ENCODE results near the gene BEST2.

The BEST2 gene

GRCh38 chr19:12782174-12782423, 30.5 kb downstream of the BEST2 start:
- TF ChIP-seq CTCF (IDR thresholded peaks at IDR 0.05; ENCODE audit: low read depth, low read length, missing control alignments) = no peak
- in situ Hi-C loops (cut with HindIII; ENCODE audit: low sequenced_read_pairs) = no loop called here
- peak overlapping the region; percentile 33 for H3K4me3 ChIP-seq (ENCODE audit: low read depth, low read length)
- DNase-seq (ENCODE audit: low read depth) = no peak

GRCh38 chr19:12782424-12783290, 31.1 kb downstream of the BEST2 start:
- in situ Hi-C loops (cut with HindIII; ENCODE audit: low sequenced_read_pairs) = no loop called here
- TF ChIP-seq CTCF (IDR thresholded peaks at IDR 0.05; ENCODE audit: low read depth, low read length, missing control alignments) = no peak
- no peak for DNase-seq (ENCODE audit: low read depth)
- peak overlapping the region; percentile 33 for H3K4me3 ChIP-seq (ENCODE audit: low read depth, low read length)

GRCh38 chr19:12783291-12783848, 31.8 kb downstream of the BEST2 start:
- in situ Hi-C loops (cut with HindIII; ENCODE audit: low sequenced_read_pairs) = no loop called here
- no peak for TF ChIP-seq CTCF (IDR thresholded peaks at IDR 0.05; ENCODE audit: low read depth, low read length, missing control alignments)
- no peak for DNase-seq (ENCODE audit: low read depth)
- peak overlapping the region; percentile 33 for H3K4me3 ChIP-seq (ENCODE audit: low read depth, low read length)

- TF ChIP-seq CTCF (IDR thresholded peaks at IDR 0.05; ENCODE audit: low read depth, low read length, missing control alignments) = no peak
- H3K4me3 ChIP-seq (ENCODE audit: low read depth, low read length) = no peak overlapping the region
- no peak for DNase-seq (ENCODE audit: low read depth)
- in situ Hi-C loops (cut with HindIII; ENCODE audit: low sequenced_read_pairs) = no loop called here
Measured at GRCh38 chr19:12783849-12784393, 32.3 kb downstream of the BEST2 start.

GRCh38 chr19:12784394-12784870, 32.8 kb downstream of the BEST2 start:
- no peak overlapping the region for H3K4me3 ChIP-seq (ENCODE audit: low read depth, low read length)

More at GRCh38 chr19:12784394-12784870, 32.8 kb downstream of the BEST2 start:
- TF ChIP-seq CTCF (IDR thresholded peaks at IDR 0.05; ENCODE audit: low read depth, low read length, missing control alignments) = no peak
- no peak for DNase-seq (ENCODE audit: low read depth)
- in situ Hi-C loops (cut with HindIII; ENCODE audit: low sequenced_read_pairs) = no loop called here

All from astrocyte of the cerebellum (primary cell).